Ascending aorta (tissue), 2 donors: ENCODE measurements around the gene SIRPG. TPM values are rescaled to one million over a fixed set of nuclear protein-coding genes. Genes with fewer than 3 reads are reported as not detected.

ENCODE experiments used
- DNase-seq, 2 donors: peaks; one replicate each; pipeline ENCODE4 v3.0.0-alpha.2; 2019; ENCODE audit warnings: low spot score in 2 of 2
- H3K27ac ChIP-seq, 2 donors: fragments of 200-600 bp; sonication (generic); one replicate each; pipeline ENCODE4 v1.5.1; 2016 to 2017; ENCODE audit warnings: mild to moderate bottlenecking in 1 of 2
- H3K27me3 ChIP-seq: fragments of 200-600 bp; sonication (generic); one replicate; pipeline ENCODE4 v1.5.1; 2017
- H3K36me3 ChIP-seq, 2 donors: fragments of 200-600 bp; sonication (generic); one replicate each; pipeline ENCODE4 v1.5.1; 2016
- H3K4me1 ChIP-seq, 2 donors: fragments of 200-600 bp; sonication (generic); one replicate each; pipeline ENCODE4 v1.5.1; 2016 to 2017; ENCODE audit warnings: mild to moderate bottlenecking in 1 of 2
- H3K4me3 ChIP-seq, 2 donors: fragments of 200-600 bp; sonication (generic); one replicate each; pipeline ENCODE4 v1.5.1; 2016 to 2017; ENCODE audit warnings: mild to moderate bottlenecking in 1 of 2
- H3K9me3 ChIP-seq, 2 donors: fragments of 200-600 bp; sonication (generic); one replicate each; pipeline ENCODE4 v1.5.1; 2016
- intact Hi-C: fragments of 100-400 bp; cut with DNase I; formaldehyde crosslinking; loops from one replicate; pipeline ENCODE4 v1.15.1; 2023
- total RNA-seq: library from RNA; depleted of rRNA; stranded (reverse); fragments of >200 nt; gene quantifications from one replicate; pipeline ENCODE4 v1.1.0, GENCODE V29; 2016
- TF ChIP-seq, protein P1 (sequence below), 3 experiments: fragments of 200-600 bp in 2 of 3; fragments of 450-650 bp in 1 of 3; sonication (generic) in 2 of 3; IDR thresholded peaks; one replicate each; pipeline ENCODE4 v1.5.1; 2016 to 2019; ENCODE audit warnings: antibody characterized with exemption in 3 of 3, mild to moderate bottlenecking in 1 of 3, moderate library complexity in 1 of 3

The SIRPG gene
- total RNA-seq, 1 donor from 2014 or later: not detected

DNA sequence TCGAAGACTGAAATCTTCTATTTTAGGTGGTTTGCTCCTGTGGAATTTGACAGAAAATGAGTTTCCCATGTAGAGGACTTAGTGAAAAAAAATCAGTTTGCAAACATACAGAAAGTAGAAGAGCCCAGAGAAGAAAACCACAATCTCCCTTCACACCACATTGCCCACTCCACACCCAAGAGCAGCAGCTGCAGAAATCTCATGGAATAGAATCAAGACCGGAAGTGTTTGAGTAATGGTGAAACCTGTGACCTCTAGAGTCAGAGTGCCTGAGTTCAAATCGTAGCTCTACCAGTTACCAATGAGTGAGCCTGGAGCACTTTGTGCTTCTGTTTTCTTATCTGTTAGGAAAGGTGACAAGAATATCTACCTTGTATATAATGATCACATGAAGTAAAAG is 4.6 kb downstream of the SIRPG start:
- Histone ChIP-seq H3K4me1 (no peaks in the 10 kb centered on the region), H3K36me3 (no peaks in the 10 kb centered on the region), H3K4me3 (no peak overlapping the region), H3K9me3 (no peaks in the 10 kb centered on the region), H3K27ac (no peak overlapping the region), H3K27me3 (no peaks in the 10 kb centered on the region)
- TF ChIP-seq, protein P1, sequence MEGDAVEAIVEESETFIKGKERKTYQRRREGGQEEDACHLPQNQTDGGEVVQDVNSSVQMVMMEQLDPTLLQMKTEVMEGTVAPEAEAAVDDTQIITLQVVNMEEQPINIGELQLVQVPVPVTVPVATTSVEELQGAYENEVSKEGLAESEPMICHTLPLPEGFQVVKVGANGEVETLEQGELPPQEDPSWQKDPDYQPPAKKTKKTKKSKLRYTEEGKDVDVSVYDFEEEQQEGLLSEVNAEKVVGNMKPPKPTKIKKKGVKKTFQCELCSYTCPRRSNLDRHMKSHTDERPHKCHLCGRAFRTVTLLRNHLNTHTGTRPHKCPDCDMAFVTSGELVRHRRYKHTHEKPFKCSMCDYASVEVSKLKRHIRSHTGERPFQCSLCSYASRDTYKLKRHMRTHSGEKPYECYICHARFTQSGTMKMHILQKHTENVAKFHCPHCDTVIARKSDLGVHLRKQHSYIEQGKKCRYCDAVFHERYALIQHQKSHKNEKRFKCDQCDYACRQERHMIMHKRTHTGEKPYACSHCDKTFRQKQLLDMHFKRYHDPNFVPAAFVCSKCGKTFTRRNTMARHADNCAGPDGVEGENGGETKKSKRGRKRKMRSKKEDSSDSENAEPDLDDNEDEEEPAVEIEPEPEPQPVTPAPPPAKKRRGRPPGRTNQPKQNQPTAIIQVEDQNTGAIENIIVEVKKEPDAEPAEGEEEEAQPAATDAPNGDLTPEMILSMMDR (IDR thresholded peaks at IDR 0.05): no peak
- no peak for DNase-seq
- intact Hi-C loops: no loop called here

DNA sequence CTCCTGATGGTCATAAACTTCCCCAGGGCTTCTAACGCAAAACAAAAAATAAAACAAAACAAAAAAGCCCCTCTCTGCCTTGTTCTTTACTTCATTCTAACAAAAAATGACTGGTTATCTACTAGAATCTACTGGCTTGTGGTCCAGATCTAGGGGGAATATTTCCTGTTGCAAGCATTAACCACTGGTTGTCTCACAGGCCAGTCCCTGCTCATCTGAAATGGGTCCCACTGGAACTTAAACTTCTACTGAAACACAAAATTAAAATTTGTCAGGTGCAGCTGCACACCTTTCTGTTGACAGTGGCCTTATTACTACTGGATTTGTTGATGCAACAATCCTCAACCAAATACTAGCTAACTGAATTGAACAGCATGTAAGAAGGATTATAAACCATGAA is 5.5 kb downstream of the SIRPG start:
- TF ChIP-seq, protein P1 (IDR thresholded peaks at IDR 0.05): no peak
- Histone ChIP-seq H3K4me3 (no peak overlapping the region), H3K36me3 (no peaks in the 10 kb centered on the region), H3K27me3 (no peaks in the 10 kb centered on the region), H3K4me1 (no peaks in the 10 kb centered on the region), H3K9me3 (no peaks in the 10 kb centered on the region), H3K27ac (no peak overlapping the region)
- intact Hi-C loops: no loop called here
- no peak for DNase-seq

DNA sequence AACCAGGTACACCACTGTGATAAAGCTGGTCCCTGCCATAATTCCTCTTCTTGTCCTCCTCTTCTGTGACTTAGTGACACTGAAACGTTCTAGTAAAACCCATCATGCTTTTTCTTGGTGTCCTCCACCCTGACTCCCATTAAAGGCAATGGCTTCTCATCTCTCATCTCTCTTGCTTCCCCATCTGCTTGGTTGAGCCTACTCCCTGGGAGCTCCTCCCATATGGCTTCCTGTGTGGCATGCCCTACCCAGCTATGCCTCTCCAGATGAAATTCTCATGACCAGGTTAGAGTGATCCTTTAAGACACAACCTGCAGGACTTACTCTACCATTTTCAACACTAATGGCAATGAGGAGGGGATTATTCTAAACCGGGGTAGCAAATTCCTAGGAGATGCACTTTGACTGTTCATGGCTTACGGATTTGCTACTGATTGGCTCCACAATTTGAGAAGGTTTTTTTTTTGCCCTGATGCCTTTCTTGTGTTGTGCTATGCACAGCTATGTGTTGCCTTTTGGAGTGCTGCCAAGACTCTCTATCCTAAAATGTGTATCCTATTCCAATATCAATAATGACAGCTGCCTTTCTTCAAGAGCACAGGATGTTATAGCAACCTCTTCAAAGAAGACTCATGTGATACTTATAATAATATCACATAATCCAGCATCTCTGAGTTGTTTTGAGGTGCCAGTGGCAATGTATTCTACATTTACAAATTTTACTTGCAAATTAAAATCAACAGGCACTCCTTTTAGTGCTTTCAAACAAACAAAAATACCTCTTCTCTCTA is 6.1 kb downstream of the SIRPG start:
- Histone ChIP-seq H3K27ac (no peak overlapping the region), H3K36me3 (no peaks in the 10 kb centered on the region), H3K4me1 (no peaks in the 10 kb centered on the region), H3K9me3 (no peaks in the 10 kb centered on the region), H3K27me3 (no peaks in the 10 kb centered on the region), H3K4me3 (no peak overlapping the region)
- no peak for DNase-seq
- TF ChIP-seq, protein P1 (IDR thresholded peaks at IDR 0.05): no peak
- intact Hi-C loops: no loop called here

DNA sequence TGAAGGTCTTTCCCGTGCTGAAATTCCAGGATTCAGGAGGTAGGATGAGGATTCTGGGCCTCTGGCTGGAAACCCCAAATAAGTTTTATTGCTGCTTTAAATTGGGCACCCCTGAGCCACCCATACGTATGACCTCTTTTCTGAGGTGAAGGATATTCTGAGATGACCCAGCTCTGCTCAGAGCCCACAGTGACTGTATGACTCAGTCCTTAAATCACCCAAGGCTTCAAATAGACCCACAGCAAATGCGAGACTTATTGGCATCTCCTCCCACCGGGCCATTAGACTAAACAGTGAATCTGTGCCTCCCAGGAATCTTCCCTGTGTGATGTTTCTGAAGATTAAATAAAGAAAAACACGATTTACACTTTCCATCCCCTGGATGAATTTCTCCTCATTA is 9.5 kb downstream of the SIRPG start:
- H3K27me3 ChIP-seq: no peaks in the 10 kb centered on the region
- intact Hi-C loops: no loop called here
- no peak overlapping the region for H3K4me3 ChIP-seq
- no peaks in the 10 kb centered on the region for H3K4me1 ChIP-seq
- DNase-seq: no peak
- H3K27ac ChIP-seq: no peak overlapping the region
- H3K9me3 ChIP-seq: no peaks in the 10 kb centered on the region
- TF ChIP-seq, protein P1 (IDR thresholded peaks at IDR 0.05): no peak
- no peaks in the 10 kb centered on the region for H3K36me3 ChIP-seq

DNA sequence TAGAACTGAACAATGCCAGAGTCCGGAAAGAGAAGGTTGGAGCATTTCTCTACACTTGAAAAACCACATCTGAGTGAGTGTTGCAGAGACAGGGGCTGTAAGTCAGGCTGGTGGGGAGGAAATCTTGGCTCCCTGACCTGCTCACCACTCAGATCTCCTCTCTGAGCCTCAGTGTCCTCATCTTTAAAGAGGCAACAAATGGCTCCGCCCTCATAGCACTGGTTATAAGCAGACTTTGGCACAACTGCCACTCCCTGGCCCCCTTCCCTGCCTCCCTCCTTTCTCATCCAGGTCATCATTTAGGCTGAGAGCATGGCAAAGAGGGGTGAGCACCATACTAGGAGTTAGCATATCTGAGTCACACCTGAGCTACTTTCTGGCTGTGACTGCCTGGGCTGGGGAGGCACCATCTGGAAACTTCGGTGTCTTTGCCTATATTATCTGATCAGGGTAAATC is 10.6 kb downstream of the SIRPG start:
- Histone ChIP-seq H3K36me3 (no peaks in the 10 kb centered on the region), H3K4me3 (no peak overlapping the region), H3K9me3 (no peaks in the 10 kb centered on the region), H3K27ac (no peak overlapping the region), H3K27me3 (no peaks in the 10 kb centered on the region), H3K4me1 (no peaks in the 10 kb centered on the region)
- TF ChIP-seq, protein P1 (IDR thresholded peaks at IDR 0.05): no peak
- intact Hi-C loops: no loop called here
- no peak for DNase-seq
